ENCODE data around the gene TMEM255B. TPM values are rescaled to one million over a fixed set of nuclear protein-coding genes. Genes with fewer than 3 reads are reported as not detected.

The TMEM255B gene
- total RNA-seq, 1 experiment from 2014 or later, result 2.8 TPM

DNA sequence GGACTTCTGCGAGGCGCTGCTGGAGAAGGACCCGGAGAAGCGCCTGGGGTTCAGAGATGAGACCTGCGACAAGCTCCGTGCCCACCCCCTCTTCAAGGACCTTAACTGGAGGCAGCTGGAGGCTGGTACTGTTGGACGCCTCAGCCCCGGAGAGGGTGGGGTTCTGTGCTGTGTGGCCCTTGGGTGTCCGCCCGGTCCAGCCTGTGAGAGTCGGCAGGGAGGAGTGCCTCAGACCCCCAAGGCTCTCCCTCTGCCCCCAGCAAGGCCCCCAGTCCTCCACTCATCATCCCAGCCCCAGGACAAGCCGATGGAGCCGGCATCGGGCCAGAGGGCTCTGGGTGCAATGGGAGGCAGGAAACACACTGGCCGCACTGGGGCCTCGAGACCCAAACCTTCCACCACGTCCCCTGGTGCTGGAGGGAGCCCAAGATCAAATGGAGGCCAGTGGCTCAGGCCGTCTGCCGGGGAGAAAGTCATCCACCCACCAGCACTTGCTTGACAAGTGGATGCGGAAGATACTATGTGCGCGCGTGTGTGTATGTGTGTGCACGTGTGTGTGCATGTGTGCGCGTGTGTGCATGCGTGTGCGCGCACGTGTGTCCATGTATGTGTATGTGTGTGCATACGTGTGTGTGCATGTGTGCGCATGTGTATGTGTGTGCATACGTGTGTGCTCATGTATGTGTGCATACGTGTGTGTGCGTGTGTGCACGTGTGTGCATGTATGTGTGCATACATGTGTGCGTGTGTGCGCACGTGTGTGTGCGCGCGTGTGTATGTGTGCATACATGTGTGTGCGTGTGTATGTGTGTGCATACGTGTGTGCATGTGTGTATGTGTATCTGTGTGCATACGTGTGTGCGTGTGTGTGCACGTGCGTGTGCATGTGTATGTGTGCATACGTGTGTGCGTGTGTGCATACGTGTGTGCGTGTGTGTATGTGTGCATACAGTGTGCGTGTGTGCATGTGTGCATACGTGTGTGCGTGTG, 25.8 kb upstream of the TMEM255B start:
- no peak for DNase-seq
- no peak overlapping the region for H3K4me2 ChIP-seq (ENCODE audit: insufficient read depth, insufficient read length, low read length)
- H2BK20ac ChIP-seq (ENCODE audit: low read depth, low read length, poor library complexity, severe bottlenecking), result no peak overlapping the region
- H3K9me3 Mint-ChIP-seq, result peaks cover 5 to 10% of the 10 kb centered on the region in 2 experiments; a peak in 3 of 5 replicates
- no peak overlapping the region for H2AK5ac ChIP-seq (ENCODE audit: insufficient read length, low read length)
- peaks cover 0 to 3% (median 0%) of the 10 kb centered on the region in 3 experiments; a peak in 1 of 7 replicates for H3K36me3 Mint-ChIP-seq (ENCODE audit: insufficient read depth in 1 of 3, low read depth in 3 of 3)
- no peak overlapping the region for H2AFZ ChIP-seq (ENCODE audit: low read length)
- no peak overlapping the region for H3K14ac ChIP-seq (ENCODE audit: insufficient read depth, low read length)
- TF ChIP-seq, protein P1, sequence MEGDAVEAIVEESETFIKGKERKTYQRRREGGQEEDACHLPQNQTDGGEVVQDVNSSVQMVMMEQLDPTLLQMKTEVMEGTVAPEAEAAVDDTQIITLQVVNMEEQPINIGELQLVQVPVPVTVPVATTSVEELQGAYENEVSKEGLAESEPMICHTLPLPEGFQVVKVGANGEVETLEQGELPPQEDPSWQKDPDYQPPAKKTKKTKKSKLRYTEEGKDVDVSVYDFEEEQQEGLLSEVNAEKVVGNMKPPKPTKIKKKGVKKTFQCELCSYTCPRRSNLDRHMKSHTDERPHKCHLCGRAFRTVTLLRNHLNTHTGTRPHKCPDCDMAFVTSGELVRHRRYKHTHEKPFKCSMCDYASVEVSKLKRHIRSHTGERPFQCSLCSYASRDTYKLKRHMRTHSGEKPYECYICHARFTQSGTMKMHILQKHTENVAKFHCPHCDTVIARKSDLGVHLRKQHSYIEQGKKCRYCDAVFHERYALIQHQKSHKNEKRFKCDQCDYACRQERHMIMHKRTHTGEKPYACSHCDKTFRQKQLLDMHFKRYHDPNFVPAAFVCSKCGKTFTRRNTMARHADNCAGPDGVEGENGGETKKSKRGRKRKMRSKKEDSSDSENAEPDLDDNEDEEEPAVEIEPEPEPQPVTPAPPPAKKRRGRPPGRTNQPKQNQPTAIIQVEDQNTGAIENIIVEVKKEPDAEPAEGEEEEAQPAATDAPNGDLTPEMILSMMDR (conservative IDR thresholded peaks at IDR 0.05), result no peak
- H3K27me3 ChIP-seq (ENCODE audit: insufficient read depth, low read length), result no peaks in the 10 kb centered on the region
- peak overlapping the region in 1 of 3 experiments; percentile 40; a peak in 1 of 7 replicates for H3K27ac Mint-ChIP-seq
- no peak overlapping the region for H3K4ac ChIP-seq (ENCODE audit: low read depth, low read length)
- no peaks in the 10 kb centered on the region for H3K79me1 ChIP-seq (ENCODE audit: insufficient read depth, low read depth, low read length, poor library complexity, severe bottlenecking)
- H3K9ac ChIP-seq (ENCODE audit: extremely low read depth, insufficient read length, low read length), result no peak overlapping the region
- no peak overlapping the region for H2BK12ac ChIP-seq (ENCODE audit: insufficient read length, low read depth, low read length)
- H3K79me2 ChIP-seq (ENCODE audit: insufficient read depth, low read length), result no peaks in the 10 kb centered on the region
- no peak overlapping the region for H2BK15ac ChIP-seq (ENCODE audit: low read depth, low read length)
- peaks cover 4% of the 10 kb centered on the region for H3K27me3 Mint-ChIP-seq (ENCODE audit: low read depth)
- no peaks in the 10 kb centered on the region for H3K23me2 ChIP-seq (ENCODE audit: insufficient read length, low read depth, low read length, poor library complexity, severe bottlenecking)
- H3K4me3 Mint-ChIP-seq, result no peak overlapping the region; a peak in 1 of 5 replicates
- H3K27ac ChIP-seq (ENCODE audit: insufficient read length, low read depth, low read length), result no peak overlapping the region
- H3T11ph ChIP-seq (ENCODE audit: low read length), result no peak overlapping the region
- no peak overlapping the region for H2BK120ac ChIP-seq (ENCODE audit: low read depth, low read length, poor library complexity, severe bottlenecking)
- H3K23ac ChIP-seq (ENCODE audit: insufficient read length, low read depth, low read length), result no peak overlapping the region
- no CpG with 5 or more reads among the region's 55 CpGs for WGBS (ENCODE audit: extremely low coverage, insufficient read length, low lambda C conversion rate)
- H4K20me1 ChIP-seq (ENCODE audit: control insufficient read depth, insufficient read depth, insufficient read length), result no peaks in the 10 kb centered on the region
- H3K56ac ChIP-seq (ENCODE audit: insufficient read length, low read depth, low read length), result no peak overlapping the region
- H3K4me1 Mint-ChIP-seq, result no peaks in the 10 kb centered on the region
- no peaks in the 10 kb centered on the region for H3K4me1 ChIP-seq (ENCODE audit: insufficient read depth, low read length)
- H3K9me3 ChIP-seq (ENCODE audit: control insufficient read depth, low read depth, low read length), result no peaks in the 10 kb centered on the region
- no peak overlapping the region for H4K8ac ChIP-seq (replicated peaks; ENCODE audit: insufficient read length, low read depth, low read length)
- no peak overlapping the region for H3K18ac ChIP-seq (ENCODE audit: insufficient read length, low read depth, low read length)
- H4K5ac ChIP-seq (ENCODE audit: insufficient read length, low read depth, low read length), result no peak overlapping the region
- H2BK5ac ChIP-seq (ENCODE audit: insufficient read length, low read length), result no peak overlapping the region
- no peak overlapping the region for H4K91ac ChIP-seq (ENCODE audit: insufficient read length, low read depth, low read length)

Data from H9 (cell line).